Esophagus (tissue), 2 donors: ENCODE results near the gene PHETA2. TPM values are rescaled to one million over a fixed set of nuclear protein-coding genes. Genes with fewer than 3 reads are reported as not detected.

Source experiments
- H3K27ac ChIP-seq, 2 donors: one replicate each; pipeline ENCODE4 v1.5.1; 2013; ENCODE audit warnings: low read depth in 2 of 2, mild to moderate bottlenecking in 2 of 2, inconsistent platforms in 1 of 2, low read length in 1 of 2, moderate library complexity in 1 of 2
- H3K27me3 ChIP-seq, 2 donors: one replicate each; pipeline ENCODE4 v1.6.1; 2013; ENCODE audit warnings: low read length in 2 of 2, control low read depth in 1 of 2, mild to moderate bottlenecking in 1 of 2; ENCODE audit not compliant: insufficient read depth in 2 of 2, control insufficient read depth in 1 of 2
- H3K36me3 ChIP-seq, 2 donors: one replicate each; pipeline ENCODE4 v1.6.1; 2013; ENCODE audit warnings: low read length in 1 of 2; ENCODE audit not compliant: control insufficient read depth in 2 of 2, insufficient read depth in 2 of 2
- H3K4me1 ChIP-seq, 2 donors: one replicate each; pipeline ENCODE4 v1.6.1; 2013; ENCODE audit warnings: low read length in 1 of 2; ENCODE audit not compliant: control insufficient read depth in 2 of 2, insufficient read depth in 2 of 2
- H3K4me3 ChIP-seq, 2 donors: one replicate each; pipeline ENCODE4 v1.5.1; 2013; ENCODE audit warnings: low read length in 2 of 2, mild to moderate bottlenecking in 2 of 2, low read depth in 1 of 2, moderate library complexity in 1 of 2
- H3K9me3 ChIP-seq, 2 donors: one replicate each; pipeline ENCODE4 v1.6.1; 2013; ENCODE audit warnings: mild to moderate bottlenecking in 2 of 2, low read depth in 1 of 2, low read length in 1 of 2, moderate library complexity in 1 of 2; ENCODE audit not compliant: control insufficient read depth in 2 of 2, insufficient read depth in 1 of 2
- WGBS, 2 donors: extraction: QIAGEN DNeasy Blood & Tissue Kit; methylation state at CpG; one replicate each; pipeline ENCODE4 v1.1.7; 2013; 5-methylcytosine and 5-hydroxymethylcytosine counted together
- polyA plus RNA-seq, 2 donors: library from polyadenylated mRNA; stranded (reverse); fragments of 200-250 nt; gene quantifications; one replicate each; pipeline ENCODE4 v1.2.3, GENCODE V29; 2013
- donor health status: healthy with polysubstance abuse.
- donor health status: Bipolar disorder and iron deficiency.

PHETA2 gene
- polyA plus RNA-seq, 2 donors, result 6.1 to 10.0 TPM

GRCh38 chr22:42077486-42078125, 3.6 kb downstream of the PHETA2 start:
- Histone ChIP-seq H3K9me3 (no peaks in the 10 kb centered on the region), H3K27me3 (no peaks in the 10 kb centered on the region), H3K36me3 (peaks cover 0 to 7% of the 10 kb centered on the region in 2 donors), H3K4me1 (peaks cover 6 to 16% of the 10 kb centered on the region in 2 donors), H3K4me3 (no peak overlapping the region), H3K27ac (no peak overlapping the region)
- 83 to 89% methylated on average over 21 of the region's 21 CpGs for WGBS, 2 donors

GRCh38 chr22:42078469-42079318, 4.6 kb downstream of the PHETA2 start:
- H3K27ac ChIP-seq, result peak overlapping the region; percentile 91 to 99
- WGBS, 2 donors, result 29 to 35% methylated on average over 24 of the region's 24 CpGs
- peaks cover 0 to 12% of the 10 kb centered on the region in 2 donors for H3K36me3 ChIP-seq
- H3K4me1 ChIP-seq, result peaks cover 3 to 14% of the 10 kb centered on the region in 2 donors
- H3K9me3 ChIP-seq, result no peaks in the 10 kb centered on the region
- H3K27me3 ChIP-seq, result no peaks in the 10 kb centered on the region
- H3K4me3 ChIP-seq, result peak overlapping the region; percentile 76 to 79

- 0 to 1% methylated on average over 70 to 71 of the region's 71 CpGs for WGBS, 2 donors
- H3K36me3 ChIP-seq, result peaks cover 0 to 12% of the 10 kb centered on the region in 2 donors
These were observed 5.5 kb downstream of the PHETA2 start, which contains the start of gene SMDT1 for GRCh38 chr22:42079319-42080251. Gene SMDT1 (plus strand): TSS chr22:42079700. CDS start chr22:42079769, 69 bp downstream.

GRCh38 chr22:42080287-42080686, 6.2 kb downstream of the PHETA2 start:
- Histone ChIP-seq H3K4me1 (peaks cover 2 to 7% of the 10 kb centered on the region in 2 donors), H3K9me3 (no peaks in the 10 kb centered on the region), H3K36me3 (peaks cover 0 to 12% of the 10 kb centered on the region in 2 donors), H3K4me3 (peak overlapping the region; percentile 76 to 79), H3K27me3 (no peaks in the 10 kb centered on the region), H3K27ac (peak overlapping the region; percentile 87 to 99)
- 1 to 2% methylated on average over 14 of the region's 14 CpGs for WGBS, 2 donors

More at GRCh38 chr22:42079319-42080251, 5.5 kb downstream of the PHETA2 start, which contains the start of gene SMDT1:
- Histone ChIP-seq H3K4me3 (peak within 1 kb of the TSS; percentile 76 to 79), H3K27ac (peak within 1 kb of the TSS; percentile 91 to 99), H3K4me1 (peaks cover 2 to 11% of the 10 kb centered on the region in 2 donors), H3K27me3 (no peaks in the 10 kb centered on the region), H3K9me3 (no peaks in the 10 kb centered on the region)

- no peak overlapping the region for H3K27ac ChIP-seq
- 93% methylated on average over 4 of the region's 4 CpGs for WGBS, 2 donors
These were observed 9.1 kb downstream of the PHETA2 start for GRCh38 chr22:42083119-42083518.

GRCh38 chr22:42084874-42085273, 10.8 kb downstream of the PHETA2 start:
- H3K4me1 ChIP-seq, result peaks cover 0 to 10% of the 10 kb centered on the region in 2 donors
- H3K36me3 ChIP-seq, result peaks cover 0 to 12% of the 10 kb centered on the region in 2 donors
- no peaks in the 10 kb centered on the region for H3K27me3 ChIP-seq
- H3K27ac ChIP-seq, result no peak overlapping the region
- WGBS, 2 donors, result 87 to 95% methylated on average over 8 of the region's 8 CpGs
- H3K4me3 ChIP-seq, result no peak overlapping the region
- no peaks in the 10 kb centered on the region for H3K9me3 ChIP-seq

More at GRCh38 chr22:42083119-42083518, 9.1 kb downstream of the PHETA2 start:
- Histone ChIP-seq H3K4me1 (peaks cover 0 to 7% of the 10 kb centered on the region in 2 donors), H3K9me3 (no peaks in the 10 kb centered on the region), H3K4me3 (no peak overlapping the region), H3K27me3 (no peaks in the 10 kb centered on the region), H3K36me3 (peaks cover 0 to 12% of the 10 kb centered on the region in 2 donors)

- Histone ChIP-seq H3K4me3 (no peak overlapping the region), H3K4me1 (peaks cover 0 to 8% of the 10 kb centered on the region in 2 donors), H3K27ac (no peak overlapping the region), H3K36me3 (peaks cover 0 to 12% of the 10 kb centered on the region in 2 donors), H3K27me3 (no peaks in the 10 kb centered on the region), H3K9me3 (no peaks in the 10 kb centered on the region)
- WGBS, 2 donors, result 64 to 65% methylated on average over 6 of the region's 6 CpGs
These were observed 12.0 kb downstream of the PHETA2 start for GRCh38 chr22:42086051-42086450.

GRCh38 chr22:42090596-42091454, 16.8 kb downstream of the PHETA2 start, which contains the start of gene NDUFA6:
Gene NDUFA6 (minus strand): TSS chr22:42090772. CDS start chr22:42090744, 28 bp downstream.
- WGBS, 2 donors, result 0 to 1% methylated on average over 58 to 71 of the region's 71 CpGs
- Histone ChIP-seq H3K9me3 (no peaks in the 10 kb centered on the region), H3K27me3 (no peaks in the 10 kb centered on the region), H3K36me3 (no peaks in the 10 kb centered on the region), H3K4me1 (peaks cover 0 to 4% of the 10 kb centered on the region in 2 donors), H3K27ac (peak within 1 kb of the TSS; percentile 98 to 99), H3K4me3 (peak within 1 kb of the TSS; percentile 68 to 88)
